Activated CD4-positive, alpha-beta T cell treated with anti-CD3 and anti-CD28 coated beads, Interleukin-2, amount 50 U/mL, for 24 hours (primary cell): ENCODE results near the gene TMEM132D.

Experiments
- DNase-seq, 2 donors: peaks; one replicate each; pipeline ENCODE4 v3.0.0-alpha.2; 2020; ENCODE audit warnings: low read depth in 1 of 2, low spot score in 1 of 2

The TMEM132D gene

DNA sequence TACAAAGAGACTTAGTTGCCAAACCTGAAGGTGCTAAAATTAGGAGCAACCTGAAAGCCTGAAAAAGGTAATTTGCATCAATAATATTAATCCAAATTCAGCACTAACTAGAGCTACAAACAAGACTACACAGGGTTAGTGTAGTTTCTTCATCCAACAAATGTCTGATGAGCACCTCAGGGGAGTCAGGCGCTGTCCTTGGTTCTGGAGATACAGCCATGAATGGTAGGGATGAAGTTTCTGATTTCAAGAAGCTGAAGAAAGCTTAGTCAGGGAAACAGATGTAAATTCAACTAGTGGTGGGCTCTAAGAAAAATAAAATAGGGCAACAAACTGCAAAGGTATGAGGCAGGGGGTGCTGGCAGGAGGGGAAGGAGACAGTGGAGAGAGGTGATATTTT is 784.3 kb downstream of the TMEM132D start:
- DNase-seq: no peak

GRCh38 chr12:129115558-129115957 is 788.3 kb downstream of the TMEM132D start:
- no peak for DNase-seq

- no peak for DNase-seq
Observed at GRCh38 chr12:129110575-129110974, 793.2 kb downstream of the TMEM132D start.

GRCh38 chr12:129109174-129110001 is 794.4 kb downstream of the TMEM132D start:
- DNase-seq: no peak

DNA sequence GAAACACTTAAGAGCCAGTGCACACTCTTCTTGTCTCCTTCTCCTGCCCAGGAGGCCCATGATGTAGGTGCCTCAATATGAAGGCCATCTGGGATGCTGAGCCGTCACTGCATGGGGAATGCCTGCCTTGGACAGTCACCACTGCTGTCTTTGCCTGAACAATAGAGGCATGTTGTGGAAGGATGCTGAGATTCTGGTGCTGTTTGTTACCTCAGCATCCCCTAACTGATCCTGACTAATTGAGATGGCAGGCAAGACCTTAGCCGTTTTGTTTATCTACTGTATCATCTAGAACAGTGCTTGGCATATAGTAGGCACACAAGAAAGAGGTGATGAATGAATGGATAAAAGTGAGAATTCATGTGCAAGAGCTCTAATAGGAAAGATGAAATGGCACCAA is 797.1 kb downstream of the TMEM132D start:
- DNase-seq: no peak

DNA sequence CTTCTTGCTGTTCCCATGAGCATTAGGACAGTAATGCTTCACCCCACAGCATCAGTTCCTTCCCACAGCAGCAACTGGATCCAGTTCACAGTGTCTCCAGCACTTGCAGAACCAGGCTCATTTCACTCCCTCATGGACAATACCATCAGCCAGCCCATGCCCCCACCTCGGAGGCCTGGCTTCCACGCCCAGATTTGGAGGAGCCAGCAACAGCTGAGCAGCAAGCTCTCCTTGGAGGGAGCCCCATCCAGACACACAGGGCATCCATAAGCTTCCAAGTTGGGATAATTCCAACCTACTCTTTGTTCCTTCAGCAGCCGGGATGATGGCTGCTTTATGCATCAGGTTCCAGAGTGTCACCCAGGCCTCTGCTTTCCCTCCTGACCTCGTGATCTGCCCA is 800.6 kb downstream of the TMEM132D start:
- DNase-seq: no peak

GRCh38 chr12:129102233-129102632 is 801.6 kb downstream of the TMEM132D start:
- DNase-seq: no peak

DNA sequence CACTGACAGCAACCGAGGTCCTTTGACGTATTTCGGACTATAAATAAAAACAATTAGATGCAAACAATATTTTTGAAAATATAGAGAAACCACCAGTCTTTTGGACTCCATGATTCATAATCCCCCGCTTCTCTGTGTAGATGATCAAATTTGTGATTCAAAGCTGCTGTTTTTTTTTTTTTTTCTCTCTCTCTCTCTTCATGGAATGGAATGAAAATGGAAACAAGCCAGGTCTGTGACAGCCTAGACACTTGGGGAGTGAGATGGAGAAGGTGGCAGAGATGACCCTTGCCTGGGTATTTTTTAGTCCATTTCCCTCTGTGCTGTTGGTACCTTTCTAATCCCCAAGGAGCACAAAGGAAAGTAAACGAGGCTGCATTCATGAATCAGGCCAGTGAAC is 802.0 kb downstream of the TMEM132D start:
- DNase-seq: no peak

- DNase-seq: no peak
Observed at GRCh38 chr12:129101404-129101803, 802.4 kb downstream of the TMEM132D start.

DNA sequence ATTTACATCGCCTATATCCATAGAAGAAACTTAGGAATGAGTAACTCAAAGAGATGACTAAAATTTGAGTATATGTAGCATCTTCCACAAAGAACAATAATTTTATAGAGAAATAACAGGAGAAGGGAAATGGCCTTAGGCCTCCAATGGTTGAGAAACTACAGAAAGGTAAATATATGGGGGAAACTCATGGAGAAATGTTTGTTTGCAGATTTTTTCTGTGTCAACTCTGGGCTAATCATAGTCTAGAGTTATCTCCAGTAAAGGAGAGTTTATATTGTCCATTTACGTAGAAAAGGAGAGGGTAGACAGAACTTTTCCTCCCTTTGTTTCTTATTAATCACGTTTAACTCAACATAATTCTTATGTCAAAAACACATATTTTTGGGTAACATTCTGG is 806.4 kb downstream of the TMEM132D start:
- no peak for DNase-seq

DNA sequence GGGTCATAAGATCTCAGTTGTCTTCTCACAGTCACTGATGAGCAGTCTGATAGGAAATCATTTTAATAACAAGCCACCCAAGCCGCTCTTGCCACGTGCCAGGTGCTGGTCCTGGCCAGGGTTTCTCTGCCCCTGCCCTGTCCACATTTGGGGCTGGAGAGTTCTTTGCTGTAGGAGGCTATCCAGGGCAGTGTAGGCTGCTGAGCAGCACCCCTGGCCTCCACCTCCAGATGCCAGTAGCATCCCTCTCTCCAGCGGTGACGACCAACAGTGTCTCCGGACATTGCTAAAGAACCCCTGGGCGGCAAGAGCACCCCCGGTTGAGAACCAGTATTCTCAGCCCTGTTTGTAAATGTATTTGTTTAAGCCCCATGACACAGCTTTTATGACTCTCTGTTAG is 806.9 kb downstream of the TMEM132D start:
- DNase-seq: no peak

GRCh38 chr12:129096184-129096583 is 807.6 kb downstream of the TMEM132D start:
- no peak for DNase-seq

- no peak for DNase-seq
Observed at GRCh38 chr12:129089576-129089975, 814.2 kb downstream of the TMEM132D start.

DNA sequence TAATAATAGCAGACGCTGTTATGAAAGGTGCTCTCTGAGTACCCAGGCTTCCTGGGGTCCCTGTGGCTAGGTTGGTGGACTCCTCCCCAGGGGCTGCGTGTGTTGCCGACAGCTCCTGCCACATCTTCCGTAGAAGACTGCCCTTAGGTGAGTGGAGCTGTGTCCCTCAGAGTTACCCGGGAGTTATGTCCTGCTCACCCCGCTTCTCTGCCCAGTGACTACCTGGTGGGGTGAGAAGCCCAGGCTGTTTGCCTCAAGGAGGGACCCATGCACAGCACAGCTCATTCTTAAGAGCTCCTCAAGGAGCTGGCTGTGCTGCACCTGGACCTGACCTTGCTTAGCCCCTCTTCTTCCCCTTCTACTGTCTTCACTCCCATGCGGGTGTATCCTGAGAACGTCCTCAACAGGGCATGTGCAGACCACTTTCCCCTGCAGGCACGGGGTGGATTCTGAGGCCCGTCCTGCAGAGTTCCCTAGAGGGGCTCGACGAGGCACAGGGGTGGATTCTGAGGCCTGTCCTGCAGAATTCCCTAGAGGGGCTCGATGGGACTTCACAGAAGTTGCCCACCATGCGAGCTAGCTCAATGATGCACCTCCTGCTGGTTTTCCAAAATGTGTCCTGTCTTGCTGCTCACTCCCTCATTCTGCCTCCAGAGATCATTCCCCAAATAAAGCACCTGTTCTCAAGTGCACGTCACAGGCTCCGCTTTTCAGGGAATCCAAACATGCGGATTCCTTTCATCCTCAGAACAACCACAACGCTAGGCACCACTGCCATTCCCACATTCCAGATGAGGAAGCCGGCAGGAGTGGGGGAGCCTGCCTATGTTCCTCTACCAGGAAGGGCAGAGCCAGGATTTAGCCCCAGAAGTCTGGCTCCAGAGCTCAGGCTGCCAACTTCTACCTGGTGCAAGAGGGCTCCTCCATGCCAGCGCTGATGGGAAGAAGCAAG is 818.7 kb downstream of the TMEM132D start:
- no peak for DNase-seq

GRCh38 chr12:129083121-129083840 is 820.5 kb downstream of the TMEM132D start:
- no peak for DNase-seq

- DNase-seq: no peak
Observed at GRCh38 chr12:129082441-129082840, 821.4 kb downstream of the TMEM132D start.

DNA sequence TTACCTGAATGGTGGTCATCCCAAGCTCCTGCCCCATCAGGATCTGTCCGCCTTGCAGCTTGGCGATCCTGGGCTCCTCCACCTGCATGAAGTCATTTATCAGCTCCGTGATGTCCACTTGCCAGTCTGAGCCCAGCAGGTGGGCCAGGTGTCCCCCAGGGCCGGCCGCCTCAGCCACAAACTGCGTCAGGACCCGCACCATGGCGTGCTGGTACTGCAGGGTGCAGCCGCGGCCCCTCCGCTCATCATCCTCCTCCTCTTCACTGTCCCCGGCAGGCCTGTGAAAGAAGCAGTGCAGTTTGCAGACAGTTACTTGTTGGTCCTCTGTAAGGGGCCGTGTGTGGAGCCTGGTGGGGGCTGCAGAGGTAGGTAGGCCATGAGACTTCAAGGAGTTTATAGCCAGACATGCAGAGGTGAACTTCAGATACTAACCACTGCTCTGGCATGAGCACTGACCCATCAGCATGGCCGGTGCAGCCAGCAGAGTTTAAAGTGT is 822.0 kb downstream of the TMEM132D start:
- DNase-seq: no peak

GRCh38 chr12:129080821-129081220 is 823.0 kb downstream of the TMEM132D start:
- DNase-seq: no peak

GRCh38 chr12:129080391-129080790 is 823.4 kb downstream of the TMEM132D start:
- no peak for DNase-seq

- no peak for DNase-seq
Observed at GRCh38 chr12:129079719-129080118, 824.1 kb downstream of the TMEM132D start.
